Measurements from ENCODE around the gene TET3. TPM values are rescaled to one million over a fixed set of nuclear protein-coding genes. Genes with fewer than 3 reads are reported as not detected.

The TET3 gene
- 1.6 and 1.7 TPM in 2 replicates for total RNA-seq

DNA sequence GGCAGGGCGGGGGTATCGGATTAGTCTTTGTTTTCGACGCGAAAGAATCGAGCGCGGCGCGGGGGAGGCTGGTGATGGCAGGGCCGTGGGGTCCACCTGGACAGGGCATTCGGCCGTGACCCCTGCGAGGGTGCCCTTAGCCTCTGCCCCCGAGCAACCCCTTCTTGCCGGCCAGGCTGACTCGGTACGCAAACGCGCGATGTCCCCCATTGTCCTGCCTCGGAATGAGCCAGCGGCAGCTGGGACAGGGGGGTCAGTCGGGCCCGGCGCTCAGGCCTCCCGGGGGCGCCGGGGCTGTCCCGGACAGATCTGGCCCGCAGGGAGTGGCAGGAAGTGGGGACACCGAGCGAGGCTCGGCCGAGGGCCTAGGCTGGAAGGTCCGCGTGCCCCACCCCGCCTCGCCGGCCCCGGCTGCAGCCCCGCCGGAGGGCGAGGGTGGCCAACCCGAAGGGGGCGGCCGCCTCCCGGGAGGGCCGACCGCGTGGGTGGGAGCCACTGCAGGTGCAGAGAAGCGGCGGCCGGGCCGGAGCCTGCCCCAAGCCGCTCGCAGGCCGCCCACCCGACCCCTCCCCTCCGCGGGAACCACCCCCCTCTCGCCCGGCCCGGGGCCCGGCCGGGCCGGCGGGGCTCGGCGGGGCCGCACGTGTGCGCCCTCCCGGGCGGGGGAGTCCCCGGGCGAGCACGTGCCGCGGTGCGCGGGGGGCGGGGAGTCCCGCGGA lies at the start of gene TET3:
Gene TET3, plus strand, starts transcription at position 708 of the 719 bp plus-strand sequence. CDS start 1,494 bp downstream, outside the sequence.

Other genes with a start within 250 kb of the TET3 start
- gene TPRKB, start 247.6 kb upstream of the TET3 start, total RNA-seq, result 46.7 and 55.3 TPM in 2 replicates
- 20.8 TPM in 2 replicates for gene DUSP11, start 204.8 kb upstream of the TET3 start, total RNA-seq
- not detected in 2 replicates for gene C2orf78, start 200.7 kb upstream of the TET3 start, total RNA-seq
- gene STAMBP, start 155.9 kb upstream of the TET3 start, total RNA-seq, result 19.5 and 22.2 TPM in 2 replicates
- gene ACTG2, start 91.9 kb upstream of the TET3 start, total RNA-seq, result 16.5 and 24.8 TPM in 2 replicates
- gene DGUOK, start 58.0 kb upstream of the TET3 start, total RNA-seq, result 88.1 and 89.5 TPM in 2 replicates
- gene BOLA3, start 163.0 kb downstream of the TET3 start, total RNA-seq, result 89.8 and 129 TPM in 2 replicates
- gene MOB1A, start 194.0 kb downstream of the TET3 start, total RNA-seq, result 63.6 and 85.2 TPM in 2 replicates
- gene MTHFD2, start 213.7 kb downstream of the TET3 start, total RNA-seq, result 132 and 136 TPM in 2 replicates

Measured in bronchus fibroblast of lung (primary cell).